Left renal cortex interstitium (tissue), 4 donors: ENCODE results near the gene CELF1. TPM values are rescaled to one million over a fixed set of nuclear protein-coding genes. Genes with fewer than 3 reads are reported as not detected.

ENCODE experiments used
- DNase-seq, 4 donors: peaks; one replicate each; pipeline ENCODE4 v3.0.0-alpha.2; 2013; ENCODE audit warnings: low read depth in 4 of 4, low spot score in 2 of 4, missing footprints in 1 of 4
- polyA plus RNA-seq, 4 donors: library from polyadenylated mRNA; unstranded; fragments of 120-200 nt; gene quantifications; one replicate each; pipeline ENCODE4 v1.2.1, GENCODE V29; 2013; ENCODE audit not compliant: insufficient read length in 4 of 4

CELF1 gene
- polyA plus RNA-seq, 4 donors: 82.8 to 132 (median 107) TPM

DNA sequence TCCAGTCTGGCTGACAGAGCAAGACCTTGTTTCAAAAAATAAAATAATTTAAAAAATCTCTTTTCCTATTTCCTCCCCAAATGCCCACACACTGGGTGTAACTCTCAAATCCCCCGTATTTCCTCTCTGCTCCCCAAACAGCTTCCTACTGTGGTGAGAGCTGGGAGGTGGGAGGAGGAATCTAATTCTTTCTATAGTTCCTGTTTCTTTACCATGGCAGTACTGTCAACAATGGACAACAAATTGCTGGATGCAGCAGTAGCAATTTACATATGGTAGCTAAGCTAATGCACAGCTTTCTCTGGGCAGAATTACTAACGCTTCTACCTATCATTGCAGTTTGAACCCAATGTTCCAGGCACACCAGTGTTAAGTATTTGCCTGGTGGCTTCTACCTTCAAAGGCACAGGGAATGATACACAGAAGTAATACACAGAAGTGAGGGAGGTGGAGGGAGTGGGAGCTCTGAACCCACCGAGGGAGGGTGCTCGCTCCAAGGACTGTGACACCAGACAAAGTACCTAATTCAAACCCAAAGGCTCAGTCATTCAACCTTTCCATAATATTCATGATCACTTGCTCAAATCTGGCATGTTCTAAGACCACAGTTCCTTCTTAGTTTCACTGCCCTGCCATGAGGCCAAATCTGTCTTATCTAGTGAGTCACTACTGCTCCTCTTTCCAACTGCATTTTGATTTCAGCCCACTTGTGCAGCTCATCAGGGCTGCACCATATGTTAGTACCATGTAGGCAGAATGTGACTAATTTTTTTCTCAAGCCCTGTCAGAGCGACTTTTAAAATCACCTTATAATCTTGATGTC is 37.9 kb downstream of the CELF1 start:
- DNase-seq: no peak

DNA sequence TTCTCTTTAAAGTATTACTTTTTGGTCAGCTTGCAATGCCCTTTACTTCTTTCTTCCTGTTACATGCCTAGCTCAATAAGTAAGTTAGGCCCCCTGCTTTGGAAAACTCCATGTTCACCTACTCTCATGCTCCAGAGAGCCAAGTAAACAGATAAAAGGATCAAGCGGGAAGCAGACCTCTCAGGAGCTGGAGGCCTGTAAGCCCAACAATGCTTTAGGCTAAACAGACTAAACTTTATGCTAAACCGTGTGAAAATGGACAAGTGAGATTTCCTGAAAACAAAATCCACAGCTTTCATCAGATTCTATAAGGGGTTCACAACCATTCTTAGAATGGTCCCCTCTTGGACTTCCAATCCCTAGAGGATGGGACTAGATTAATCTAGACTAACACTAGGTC is 40.2 kb downstream of the CELF1 start:
- no peak for DNase-seq

DNA sequence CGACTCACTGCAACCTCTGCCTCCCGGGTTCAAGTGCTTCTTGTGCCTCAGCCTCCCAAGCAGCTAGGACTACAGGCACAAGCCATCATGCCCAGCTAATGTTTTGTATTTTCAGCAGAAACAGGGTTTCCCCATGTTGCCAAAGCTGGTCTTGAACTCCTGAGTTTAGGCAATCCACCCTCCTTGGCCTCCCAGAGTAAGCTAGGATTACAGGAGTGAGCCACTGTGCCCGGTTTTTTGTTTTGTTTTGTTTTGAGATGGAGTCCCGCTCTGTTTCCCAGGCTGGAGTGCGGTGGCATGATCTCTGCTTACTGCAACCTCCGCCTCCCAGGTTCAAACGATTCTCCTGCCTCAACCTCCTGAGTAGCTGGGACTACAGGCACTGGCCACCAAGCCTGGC is 41.0 kb downstream of the CELF1 start:
- DNase-seq: no peak

DNA sequence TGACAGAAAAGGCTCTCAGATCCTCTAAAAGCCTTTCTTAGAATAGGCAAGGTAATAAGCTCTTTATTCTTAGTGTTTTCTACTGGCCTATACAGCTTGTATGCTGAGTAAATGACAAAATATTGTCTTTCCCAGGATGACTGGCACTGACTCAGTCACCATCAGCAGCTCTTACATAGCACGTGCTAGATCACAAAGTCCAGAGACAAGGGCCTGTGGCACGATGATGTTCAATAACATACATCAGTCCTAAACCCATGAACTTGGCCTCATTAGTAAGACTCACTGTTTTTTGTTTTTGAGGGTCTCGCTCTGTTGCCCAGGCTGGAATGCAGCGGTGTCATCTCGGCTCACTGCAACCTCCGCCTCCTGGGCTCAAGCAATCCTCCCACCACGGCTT is 42.7 kb downstream of the CELF1 start:
- DNase-seq: no peak

DNA sequence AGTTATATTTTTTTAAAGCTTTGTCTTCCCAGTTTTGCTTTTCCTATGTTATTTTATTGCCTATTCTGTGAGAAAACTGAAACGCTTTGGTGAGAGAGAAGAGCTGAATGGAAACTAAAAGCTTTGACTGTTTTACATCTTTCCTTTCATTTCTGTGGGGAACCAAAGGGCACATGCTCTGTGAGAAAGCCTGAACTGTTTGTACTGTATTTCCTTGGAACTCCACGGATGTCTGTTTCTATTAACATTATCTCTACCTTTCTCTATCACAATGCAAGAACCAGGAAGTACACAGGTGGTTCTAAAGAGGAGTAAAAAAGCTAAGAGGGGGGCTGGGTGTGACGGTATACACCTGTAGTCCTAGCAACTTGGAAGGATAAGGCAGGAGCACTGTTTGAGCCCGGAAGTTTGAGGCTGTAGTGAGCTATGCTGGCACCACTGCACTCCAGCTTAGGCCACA is 43.8 kb downstream of the CELF1 start:
- DNase-seq: no peak

DNA sequence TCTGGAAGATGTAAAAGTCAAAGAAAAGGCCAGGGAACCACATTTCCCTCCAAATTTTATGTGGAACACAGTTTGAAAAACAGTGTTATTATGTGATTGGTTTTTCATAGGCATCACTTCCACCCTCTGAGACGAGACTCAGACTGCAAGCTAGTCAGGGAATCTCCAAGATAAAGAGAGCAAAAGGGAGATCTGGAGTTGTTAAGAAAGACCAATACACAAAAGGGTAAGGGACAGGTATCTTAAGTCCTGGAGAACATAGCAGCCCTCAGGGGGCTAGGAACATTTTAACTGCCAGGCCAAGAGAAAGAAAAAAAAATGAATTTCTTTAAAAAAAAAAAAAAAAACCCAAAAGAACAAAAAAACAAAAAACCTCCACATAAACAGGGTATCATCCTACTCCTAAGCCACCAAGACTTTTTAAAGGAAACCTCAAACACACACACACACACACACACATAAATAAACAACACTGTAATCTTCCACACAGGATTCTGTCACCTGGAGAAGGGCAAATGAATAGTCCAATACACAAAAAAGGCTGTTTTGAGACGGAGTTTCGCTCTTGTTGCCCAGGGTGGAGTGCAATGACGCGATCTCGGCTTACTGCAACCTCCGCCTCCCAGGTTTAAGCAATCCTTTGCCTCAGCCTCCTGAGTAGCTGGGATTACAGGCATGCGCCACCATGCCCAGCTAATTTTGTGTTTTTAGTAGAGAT is 44.5 kb downstream of the CELF1 start:
- DNase-seq: no peak

DNA sequence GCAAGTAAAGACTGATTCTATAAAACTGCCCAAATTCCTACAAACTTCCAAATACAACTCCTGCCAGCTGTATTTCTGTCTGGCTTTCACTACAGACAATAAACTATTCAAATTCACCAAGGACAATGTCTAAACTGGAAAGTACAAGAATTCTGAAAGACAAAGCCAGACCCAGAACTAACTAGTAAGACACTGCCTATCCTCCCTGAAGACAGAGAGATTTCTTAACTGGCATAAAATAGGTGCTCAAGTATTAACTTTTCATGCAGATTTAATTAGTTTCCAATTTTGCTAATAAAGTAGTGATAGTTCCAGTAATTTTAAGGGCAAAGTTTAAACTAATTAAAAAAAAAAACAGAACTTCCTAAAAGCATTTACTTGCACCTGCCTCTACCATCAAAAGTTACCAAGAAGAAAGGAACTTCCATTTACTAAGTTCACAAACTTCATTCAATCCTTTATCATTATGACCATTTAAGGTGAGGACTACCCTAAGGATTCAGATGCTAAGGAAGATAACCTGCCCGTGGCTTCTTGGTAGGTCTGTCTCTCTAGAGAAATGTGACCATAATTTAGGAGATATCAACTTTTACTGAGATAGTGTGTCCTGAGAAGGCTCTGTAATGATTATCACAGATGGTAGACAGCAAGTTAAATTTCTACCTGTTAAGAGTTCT is 45.2 kb downstream of the CELF1 start:
- no peak for DNase-seq

DNA sequence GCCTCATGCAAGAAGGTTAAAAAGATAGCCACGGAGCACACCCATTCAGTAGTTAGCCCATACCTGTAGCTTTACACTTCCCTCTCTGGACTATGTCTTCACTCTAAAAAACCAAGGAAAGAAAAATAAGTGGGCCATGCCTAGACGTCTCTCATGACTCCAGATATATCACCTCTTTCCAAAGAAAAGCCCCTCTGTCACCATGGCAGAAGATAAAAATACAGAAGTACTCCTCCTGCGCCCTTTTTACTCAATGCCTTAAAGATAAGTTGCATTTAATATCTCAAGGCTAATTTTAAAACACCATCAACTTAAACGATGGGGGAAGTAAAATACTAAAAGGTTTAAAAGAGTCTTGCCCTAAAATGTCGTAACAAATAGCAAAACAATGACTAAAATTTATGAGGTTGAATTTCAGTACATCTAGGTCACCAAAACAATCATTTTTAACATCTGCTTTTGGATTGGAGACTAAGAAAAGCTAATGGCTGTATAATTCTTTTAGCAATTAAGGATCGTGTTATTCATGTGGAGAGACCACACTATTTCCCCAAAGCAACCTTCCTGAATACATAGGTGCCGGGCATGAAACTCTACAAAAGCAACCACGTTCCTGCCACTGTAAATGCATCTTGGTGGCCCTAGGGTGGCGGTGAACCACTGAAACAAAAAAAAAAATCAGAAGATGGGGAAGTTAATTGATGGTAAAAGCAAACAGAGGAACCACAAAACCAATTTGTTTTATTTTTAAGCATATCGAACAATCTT is 46.0 kb downstream of the CELF1 start:
- DNase-seq: no peak

DNA sequence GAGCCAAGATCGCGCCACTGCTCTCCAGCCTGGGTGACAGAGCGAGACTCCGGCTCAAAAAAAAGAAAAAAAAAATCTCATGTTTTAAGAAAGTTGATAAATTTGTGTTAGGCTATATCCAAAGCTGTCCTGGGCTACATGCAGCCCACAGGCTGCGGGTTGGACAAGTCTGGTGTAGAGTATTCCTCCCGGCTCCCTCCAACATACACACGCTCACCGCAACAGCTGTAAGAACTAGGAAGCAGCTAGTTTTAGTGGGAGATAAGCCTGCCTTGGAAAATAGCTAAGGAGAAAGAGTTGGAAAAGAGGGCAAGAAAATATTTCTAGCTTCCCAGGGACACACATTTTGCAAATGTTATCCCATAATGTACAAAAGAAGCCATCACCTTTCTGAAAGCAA is 46.6 kb downstream of the CELF1 start:
- no peak for DNase-seq

DNA sequence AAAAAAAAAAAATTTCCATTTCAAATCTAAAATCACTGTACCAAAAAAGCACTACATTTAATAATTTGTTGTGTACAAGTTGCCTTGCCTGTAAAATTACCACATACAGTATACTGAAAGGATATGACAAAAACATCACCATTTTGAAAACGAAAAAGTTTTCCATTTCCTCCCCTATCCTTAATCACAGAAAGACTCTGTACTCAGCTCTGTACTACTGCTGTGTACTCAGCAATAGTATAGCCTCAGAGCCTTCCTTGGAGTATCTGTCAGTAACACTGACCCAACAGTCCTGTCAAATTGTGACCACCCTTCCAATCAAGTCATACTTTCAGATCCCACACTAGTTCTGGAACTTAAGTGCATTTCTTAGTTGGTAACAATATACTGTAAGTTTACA is 48.0 kb downstream of the CELF1 start:
- no peak for DNase-seq

DNA sequence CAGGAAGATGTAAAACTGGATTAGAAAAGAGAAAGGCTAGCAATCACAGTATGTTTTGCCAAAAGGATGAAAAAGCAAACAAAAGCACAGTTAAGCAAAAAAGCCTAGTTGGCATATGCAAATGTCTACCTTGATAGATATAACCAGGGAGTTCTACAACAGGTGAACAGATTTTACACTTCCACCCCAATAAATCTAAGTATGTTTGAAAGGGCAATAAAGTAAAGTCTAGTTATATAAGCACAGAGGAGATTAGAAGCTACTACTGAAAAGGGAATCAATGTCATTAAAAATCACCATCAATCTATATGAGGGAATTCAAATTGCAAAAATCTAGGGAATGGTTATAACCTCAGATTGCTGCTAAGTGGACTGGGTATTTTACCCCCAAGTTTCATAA is 49.7 kb downstream of the CELF1 start:
- DNase-seq: no peak

DNA sequence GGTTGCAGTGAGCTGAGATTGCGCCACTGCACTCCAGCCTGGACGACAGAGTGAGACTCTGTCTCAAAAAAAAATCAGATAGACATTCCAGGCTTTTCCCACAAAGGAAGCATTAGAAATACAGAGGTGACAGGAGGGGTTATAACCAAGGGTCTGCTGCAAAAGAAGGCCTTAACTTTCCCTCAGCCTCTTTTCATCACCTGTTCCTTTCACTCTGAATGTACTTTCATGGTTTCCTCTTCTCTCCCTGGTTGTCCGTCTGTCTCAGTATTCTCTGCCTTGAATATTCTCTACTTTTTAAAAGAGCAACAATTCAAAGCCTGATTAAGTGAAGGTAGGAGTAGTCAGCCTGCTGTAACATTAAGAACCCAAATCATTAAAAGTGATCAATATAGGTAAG is 50.2 kb downstream of the CELF1 start:
- no peak for DNase-seq

DNA sequence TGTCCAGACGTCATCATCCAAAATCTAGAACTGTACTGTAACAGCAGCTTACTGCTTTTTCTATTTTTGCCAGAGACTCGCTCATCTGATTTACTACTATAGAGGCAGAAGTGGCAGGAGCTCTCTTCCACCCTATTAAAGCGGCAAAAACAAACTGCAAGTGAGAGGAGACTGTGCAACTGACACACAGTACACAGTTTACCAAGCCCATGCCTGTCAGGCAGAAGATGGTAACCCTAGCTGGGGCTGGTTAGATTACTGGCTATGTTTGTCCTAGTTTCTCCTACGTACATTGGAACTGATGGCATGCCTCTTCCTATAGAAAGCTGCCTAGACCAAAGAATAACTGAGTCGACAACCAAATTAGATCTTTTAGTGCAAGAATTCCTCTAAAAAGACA is 51.8 kb downstream of the CELF1 start:
- no peak for DNase-seq

DNA sequence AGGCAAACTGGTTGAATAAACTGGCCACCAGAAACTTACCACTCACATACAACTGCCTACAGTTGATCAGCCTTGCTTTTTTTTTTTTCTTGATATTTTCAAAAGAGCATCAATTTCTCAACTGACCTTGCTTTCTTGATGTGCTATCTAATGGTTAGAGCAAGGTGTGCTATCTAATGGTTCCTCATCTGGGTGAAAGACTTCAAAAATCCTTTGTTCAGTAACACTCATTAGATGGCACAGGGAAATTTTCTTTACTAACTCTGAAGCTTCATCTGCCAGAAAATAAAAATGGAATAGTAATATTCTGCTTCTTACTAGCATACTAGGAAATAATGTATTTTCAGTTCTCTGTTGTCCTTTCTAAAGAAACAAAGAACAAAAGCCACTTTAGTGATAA is 52.8 kb downstream of the CELF1 start:
- no peak for DNase-seq

DNA sequence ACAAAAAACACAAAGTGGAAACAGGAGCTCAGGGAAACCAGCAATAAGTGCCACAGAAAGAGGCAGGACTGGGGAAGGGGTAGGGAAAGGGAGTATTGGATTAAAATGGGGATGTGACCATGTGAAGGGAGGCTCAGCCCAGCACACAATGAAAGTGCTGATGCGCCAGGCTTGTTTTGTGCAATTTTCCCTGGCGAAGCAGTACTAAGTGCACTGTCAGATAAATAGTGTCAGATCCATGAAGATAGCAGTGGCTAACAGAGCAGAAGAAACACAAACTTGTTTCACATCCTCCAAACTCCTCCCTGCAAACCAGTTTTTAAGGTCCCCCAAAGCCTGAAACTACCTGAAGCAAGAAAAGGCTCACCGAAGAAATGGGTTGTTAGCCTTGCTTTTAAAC is 53.3 kb downstream of the CELF1 start:
- no peak for DNase-seq

DNA sequence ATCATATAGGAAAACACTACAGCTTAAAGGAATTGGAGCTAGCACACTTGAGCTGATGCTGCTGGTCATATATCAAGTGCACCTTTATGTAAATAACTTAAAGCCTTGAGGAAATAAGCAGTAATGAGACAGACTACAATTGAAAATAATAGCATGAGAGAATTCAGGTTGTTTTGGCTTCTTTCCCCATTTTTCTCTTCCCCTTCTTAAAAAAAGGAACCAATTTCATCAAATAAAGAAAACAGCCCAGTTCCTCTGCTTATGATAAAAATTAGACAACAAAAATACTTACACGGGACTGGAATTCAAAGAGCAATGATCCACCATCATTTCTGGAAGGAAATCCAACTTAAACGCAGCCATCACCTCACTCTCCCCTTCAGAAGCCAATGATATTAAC is 53.8 kb downstream of the CELF1 start:
- DNase-seq: no peak

DNA sequence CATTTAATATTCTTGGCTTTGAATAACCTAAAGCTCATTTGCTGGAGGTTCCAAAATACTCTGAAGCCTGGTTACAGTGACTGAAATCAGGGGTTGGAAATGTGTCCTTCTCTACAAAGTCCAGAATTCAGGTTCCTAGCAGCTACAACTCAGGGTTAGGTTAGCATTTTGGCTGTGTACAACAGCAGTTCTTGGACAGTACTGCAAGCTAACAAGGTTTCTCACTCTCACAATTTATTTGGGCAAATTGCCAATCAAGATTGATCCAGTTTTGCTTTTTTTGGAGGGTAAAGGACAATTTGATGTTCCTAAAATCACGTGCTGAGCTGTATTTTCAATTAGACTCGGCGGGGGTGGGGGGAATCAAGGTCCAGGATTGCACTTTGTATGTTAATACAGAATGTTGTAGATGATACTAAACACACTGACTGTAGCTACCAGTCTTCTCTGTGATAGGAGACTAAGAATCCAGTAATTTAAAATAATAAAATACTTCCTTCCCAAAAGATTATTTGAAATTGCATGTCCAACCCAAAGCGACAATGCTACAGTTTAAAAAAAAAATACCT is 54.3 kb downstream of the CELF1 start:
- DNase-seq: no peak

DNA sequence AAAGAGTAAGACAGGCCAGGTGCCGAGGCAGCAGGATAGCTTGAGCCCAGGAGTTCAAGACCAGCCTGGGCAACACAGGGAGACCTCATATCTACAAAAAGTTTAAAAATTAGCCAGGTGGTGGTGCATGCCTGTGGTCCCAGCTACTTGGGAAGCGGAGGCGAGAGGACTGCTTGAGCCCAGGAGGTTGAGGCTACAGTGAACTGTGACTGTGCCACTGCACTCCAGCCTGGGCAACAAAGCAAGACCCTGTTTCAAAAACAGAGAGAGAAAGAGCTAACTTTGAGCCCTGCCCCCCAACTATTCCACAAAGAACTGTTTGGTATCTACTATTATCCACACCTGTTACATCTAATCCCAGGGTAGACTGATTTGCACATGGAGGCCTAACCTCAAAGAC is 54.8 kb downstream of the CELF1 start:
- no peak for DNase-seq

DNA sequence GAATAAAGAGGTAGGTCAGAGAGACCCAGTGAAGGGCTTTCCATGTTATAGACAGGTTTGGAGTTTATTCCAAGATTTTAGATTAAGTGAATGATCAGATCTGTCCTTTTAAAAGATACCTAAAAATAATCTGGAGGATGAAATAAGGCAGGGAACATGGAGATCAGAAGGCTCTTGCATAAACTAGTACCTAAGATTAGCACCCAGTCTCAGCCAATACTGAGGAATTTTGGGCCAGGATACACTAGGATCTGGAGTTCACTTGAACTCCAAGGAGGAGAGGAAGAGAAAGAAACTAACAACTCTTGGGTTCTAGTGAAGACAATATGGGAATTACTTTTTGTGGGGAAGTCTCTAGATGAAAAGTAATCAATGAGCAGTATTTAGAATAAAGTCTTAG is 56.1 kb downstream of the CELF1 start:
- DNase-seq: no peak

DNA sequence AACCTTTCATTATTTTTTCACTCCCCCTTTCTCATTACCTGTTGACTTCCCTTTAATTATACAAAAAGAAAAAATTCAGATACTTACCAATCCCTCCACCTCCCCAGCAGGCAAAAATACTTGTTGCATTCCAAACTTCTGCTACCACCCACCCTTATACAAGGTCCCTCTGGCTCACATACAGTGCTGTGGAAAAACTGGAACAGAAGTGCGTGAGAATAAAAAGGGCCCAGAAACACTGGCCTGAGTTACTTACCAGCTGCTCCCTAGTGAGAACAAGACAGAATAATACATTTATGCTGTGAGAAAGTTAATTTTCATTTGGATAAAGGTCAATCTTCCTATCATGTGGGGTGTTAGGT is 57.1 kb downstream of the CELF1 start:
- no peak for DNase-seq
